SW480 (cell line): ENCODE measurements around the gene ADRA2B.
A peak's percentile ranks its signal among the peaks of the same experiment; 100 is the strongest.

ENCODE experiments used
- DNase-seq: peaks from one replicate; pipeline ENCODE4 v3.0.0-alpha.2; 2016; ENCODE audit warnings: low spot score

The ADRA2B gene

DNA sequence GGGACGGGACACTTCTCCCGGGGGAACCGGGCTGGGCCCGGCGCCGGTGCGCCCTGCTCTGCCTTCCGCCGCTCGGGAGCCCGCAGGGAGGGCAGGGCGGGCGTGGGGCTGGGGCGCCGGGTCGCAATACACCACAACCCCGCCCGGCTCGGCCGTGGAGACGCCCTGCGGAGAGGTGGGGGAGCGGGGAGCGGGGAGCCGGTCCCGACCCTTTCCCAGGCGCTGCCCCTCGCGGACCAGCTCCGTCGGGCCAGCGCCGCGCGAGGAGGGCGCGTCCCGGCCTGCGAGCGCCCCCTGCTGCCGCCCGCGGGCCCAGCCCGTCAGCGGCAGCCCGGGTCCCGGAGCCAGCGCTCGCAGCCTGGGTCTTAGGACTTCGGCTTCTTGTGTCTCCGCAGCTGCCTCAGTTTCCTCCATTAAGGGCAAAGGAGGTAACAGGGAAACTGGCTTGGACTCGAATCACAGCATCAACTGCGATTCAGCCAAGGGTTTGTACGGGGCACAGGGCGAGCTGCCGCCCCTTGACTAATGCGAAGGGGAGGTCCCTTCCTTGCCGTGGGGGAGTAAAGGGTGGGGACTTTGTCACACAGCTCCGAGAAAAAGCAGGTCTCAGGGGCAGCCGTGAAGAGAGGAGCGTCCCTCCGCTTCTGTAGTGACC, 635 bp upstream of the ADRA2B start:
- DNase-seq: peak; percentile 64

DNA sequence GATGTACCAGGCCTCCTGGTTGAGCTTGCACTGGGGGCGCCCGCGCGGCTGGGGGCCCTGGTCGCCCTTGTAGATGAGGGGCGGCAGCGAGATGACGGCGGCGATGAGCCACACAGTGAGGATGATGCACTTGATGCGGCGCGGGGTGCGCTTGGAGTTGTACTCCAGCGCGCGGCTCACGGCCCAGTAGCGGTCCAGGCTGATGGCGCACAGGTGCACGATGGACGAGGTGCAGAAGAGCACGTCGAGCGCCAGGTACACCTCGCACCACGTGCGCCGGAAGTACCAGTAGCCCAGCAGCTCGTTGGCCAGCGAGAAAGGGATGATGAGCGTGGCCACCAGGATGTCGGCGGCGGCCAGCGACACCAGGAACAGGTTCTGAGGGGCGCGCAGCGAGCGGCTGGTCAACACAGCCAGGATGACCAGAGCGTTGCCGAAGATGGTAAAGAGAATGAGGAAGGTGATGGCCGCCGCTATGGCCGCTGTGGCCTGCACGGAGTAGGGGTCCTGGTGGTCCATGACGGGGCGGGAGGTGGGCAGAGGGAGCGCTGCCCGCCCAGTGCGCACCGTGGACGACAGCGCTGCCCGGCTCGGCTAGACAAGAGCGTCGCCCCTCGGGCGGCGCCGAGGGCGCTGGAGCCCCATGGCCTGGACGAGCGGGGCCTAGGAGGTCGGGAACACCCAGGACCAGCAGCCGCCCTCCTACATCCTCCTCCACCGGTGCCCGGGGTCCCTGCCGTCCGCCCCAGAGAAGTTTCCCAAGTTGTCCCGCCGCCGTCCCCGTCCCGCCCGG, 544 bp downstream of the ADRA2B start:
- DNase-seq: no peak

DNA sequence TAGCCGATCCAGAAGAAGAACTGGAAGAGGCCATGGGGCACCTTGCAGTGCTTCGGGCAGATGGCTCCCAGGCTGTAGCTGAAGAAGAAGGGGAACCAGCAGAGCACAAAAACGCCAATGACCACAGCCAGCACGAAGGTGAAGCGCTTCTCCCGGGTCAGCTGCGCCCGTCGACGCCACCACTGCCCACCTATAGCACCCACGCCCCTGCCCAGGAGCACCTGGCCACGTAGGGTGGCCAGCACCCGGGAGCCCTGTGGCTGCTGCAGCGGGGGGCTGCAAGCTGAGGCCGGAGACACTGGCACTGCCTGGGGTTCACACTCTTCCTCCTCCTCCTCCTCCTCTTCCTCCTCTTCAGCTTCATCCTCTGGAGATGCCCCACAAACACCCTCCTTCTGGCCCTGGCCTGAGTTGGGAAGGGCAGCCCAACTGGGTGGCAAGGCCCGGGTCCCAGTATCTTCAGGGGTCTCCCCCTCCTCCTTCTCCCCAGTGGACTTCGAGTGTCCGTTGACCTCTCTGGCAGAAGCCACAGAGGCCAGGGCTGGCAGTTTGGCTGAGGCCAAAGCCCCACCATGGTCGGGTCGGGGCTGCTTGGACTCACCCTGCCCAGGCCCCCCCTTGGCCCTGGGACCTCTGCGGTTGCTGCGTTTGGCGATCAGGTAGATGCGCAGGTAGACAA, 1.3 kb downstream of the ADRA2B start:
- DNase-seq: no peak

DNA sequence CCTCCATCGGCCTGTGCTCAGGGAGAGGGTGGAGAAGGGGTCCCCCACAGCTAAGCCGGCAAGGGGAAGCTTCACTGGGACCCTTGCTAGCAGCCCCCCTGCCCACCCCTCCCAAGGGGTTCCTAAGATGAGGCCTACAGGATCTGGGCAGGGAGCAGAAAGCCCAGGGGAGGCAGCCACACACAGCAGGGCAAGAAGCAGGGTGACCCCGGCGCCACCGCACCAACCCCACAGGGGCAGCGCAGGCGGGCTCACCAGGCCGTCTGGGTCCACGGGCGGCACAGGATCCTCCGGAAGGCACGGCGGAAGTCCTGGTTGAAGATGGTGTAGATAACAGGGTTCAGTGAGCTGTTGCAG, 1.8 kb downstream of the ADRA2B start:
- no peak for DNase-seq

DNA sequence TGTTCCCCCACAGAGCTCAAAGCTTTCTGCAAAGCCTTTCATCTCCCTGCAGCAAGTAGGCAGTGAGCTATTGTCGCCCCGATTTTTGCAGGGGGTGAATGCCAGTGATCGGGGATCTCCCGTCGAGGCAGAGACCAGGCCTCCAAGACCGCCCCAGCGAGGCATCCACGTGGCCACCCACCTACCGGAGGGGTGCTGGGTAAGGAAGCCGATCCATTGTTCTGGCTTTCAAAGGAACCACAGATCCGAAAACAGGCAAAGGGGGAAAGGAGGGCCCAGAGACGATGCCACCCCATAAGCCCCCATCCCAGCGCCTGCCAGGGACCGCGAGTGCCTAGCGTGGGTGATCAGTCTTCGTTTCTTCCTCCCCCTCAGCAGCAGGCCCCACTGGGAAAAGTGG, 2.4 kb downstream of the ADRA2B start:
- DNase-seq: no peak

DNA sequence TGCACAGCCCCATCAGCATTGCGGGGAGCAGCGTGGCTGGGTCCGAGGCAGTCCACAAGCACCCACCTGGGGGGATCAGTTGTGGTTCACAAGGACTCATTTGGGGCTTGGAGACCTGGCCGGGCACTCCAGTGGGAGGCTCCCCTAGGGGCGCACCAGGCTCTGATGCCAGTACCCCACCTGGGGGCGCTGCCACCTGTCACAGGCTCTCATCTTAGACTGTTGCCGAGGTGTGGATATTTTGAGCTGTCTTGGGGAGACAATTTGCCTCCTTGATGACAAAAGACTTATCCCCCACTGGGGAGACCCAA, 3.0 kb downstream of the ADRA2B start:
- DNase-seq: no peak

DNA sequence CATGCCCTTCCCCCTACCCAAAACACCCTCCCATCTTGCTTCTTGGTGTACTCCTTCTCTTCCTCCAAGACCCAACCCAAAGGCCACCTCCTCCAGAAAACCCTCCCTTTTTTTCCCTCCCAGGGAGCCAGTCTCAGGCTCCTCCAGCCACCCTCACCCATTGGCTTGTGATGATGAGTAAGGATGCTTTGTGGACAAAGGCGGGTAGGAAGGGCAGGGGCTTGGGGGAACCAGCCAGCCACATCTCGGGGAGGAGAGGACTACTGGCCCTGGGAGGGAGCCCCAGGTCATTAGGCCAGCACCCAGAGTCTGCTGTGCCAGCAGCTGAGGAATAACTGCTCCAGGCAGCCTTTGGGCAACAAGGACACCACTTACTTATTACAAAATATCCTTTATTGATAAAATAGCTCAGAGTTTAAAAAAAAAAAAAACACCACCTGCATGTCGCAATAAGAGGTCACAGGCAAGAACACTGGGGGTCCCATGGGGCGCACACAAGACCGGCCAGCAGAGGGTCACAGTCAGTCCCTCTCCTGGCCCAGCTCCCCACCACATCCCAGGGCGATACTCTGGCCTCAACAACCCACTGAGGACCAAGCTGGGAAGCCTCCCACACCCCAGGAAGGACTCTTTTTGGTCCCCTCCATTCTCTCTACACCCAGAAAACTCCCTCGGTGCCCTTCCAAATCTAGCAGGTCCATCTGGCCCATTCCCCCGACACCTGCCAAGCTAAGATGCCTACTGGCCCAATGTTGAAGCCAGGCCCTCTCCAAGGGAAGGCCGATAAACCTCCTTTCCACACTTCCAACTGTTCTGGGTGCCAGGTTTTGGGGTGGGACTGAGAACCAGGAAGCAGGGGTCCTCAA, 3.6 kb downstream of the ADRA2B start:
- DNase-seq: no peak

DNA sequence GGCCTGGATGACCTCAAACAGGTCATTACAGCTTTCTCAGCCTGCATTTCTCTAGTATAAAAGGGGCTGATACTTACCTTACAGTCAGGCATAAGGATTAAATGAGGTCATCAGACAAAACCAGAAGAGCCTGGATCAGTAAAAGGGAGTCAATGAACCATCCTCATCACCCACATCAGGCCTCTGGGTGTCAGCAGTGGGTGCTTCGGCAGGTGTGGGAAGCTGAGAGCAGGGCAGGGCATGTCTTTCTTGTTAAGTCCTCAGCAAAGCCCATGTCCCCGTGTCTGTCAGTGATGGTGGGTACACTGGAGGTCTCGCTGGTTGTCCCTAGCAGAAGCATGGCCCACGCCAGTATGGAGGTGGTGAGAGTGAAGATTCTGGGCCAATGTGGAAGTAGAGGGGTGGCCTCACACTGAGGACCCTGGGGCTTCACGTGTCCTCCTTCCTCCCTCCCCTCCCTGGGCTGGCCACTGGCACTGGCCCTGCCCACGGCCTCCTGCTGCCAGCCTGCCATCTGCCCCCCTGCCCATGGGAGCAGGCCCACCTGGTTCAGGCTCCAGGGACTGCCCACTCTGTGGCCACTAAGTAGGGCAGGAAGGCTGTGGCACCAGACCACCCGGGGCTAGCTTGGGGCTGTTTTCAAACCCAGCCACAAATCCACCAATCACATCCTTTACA, 4.4 kb downstream of the ADRA2B start:
- peak; percentile 46 for DNase-seq

DNA sequence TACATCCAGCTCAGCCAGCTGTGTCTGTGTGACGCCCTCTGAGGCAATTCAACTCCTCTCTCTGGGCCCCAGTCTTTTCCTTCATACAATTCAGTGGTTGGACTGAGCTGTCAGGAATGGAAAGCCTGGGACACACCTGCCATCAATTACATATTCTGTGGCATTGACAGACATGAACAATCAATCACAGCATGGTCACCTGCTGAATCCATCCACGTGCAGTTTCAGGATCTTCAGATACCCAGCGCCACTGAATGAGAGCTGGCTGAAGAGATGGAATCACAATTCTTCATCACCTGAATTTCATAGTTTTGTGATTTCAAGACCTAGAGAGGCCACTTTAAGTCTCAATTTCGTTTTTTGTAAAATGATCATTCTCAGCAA, 5.1 kb downstream of the ADRA2B start:
- no peak for DNase-seq

DNA sequence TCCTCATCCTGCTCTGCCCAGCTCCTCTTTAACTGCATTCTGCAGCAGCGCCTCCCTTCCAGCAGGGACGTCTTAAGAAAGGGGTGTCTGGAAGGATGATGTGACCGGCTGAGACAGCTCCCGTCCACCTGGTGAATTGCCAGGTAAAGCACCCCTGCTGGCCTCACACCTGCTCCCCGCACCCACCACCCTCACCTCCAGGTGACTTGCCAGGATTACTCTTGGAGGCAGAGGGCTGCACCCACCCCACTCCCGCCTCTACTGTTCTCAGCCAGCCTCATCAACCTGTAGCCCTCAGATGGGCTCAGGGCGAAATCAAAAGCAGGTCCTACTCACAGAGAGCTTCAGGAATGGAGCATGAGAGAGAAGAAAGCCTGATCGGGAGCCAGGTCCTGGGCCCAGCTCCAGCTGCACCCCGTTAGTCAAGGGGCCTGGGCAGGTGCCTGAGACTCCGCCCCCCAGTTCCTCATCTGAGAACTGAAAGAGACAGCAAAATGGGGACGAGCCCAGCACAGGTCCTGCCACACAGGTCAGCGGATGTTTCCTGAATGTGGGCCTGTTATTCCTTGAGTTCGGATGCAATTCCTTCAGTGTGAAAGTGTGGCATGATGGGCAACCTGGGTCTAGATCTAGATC, 5.6 kb downstream of the ADRA2B start:
- no peak for DNase-seq

DNA sequence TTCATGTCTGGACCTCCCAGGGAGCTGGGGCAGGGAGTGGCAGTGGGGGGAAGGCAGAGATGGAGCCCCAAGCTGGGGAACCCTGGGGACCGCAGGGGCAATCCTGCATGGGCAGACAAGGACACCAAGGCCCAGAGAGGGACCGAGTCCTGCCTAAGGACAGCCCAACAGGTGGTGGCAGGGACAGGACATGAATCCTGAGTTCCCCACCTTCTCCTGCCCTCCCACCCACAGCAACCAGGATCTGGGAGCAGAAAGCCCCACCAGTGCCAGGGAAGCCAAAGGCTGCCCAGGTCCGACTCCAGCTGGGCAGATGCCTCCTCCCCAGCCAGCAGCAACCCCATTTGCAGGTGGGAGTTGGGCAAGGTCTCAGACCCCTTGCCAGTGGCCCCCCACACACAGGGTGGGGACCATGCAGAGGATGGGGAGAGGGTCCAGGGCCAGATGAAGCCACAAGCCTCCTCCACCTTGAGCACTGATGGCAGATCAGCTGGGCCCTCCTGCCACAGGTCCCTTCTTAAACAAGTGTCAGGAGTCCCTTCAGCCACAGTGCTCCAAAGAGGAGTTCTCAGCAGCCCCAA, 6.3 kb downstream of the ADRA2B start:
- DNase-seq: no peak

DNA sequence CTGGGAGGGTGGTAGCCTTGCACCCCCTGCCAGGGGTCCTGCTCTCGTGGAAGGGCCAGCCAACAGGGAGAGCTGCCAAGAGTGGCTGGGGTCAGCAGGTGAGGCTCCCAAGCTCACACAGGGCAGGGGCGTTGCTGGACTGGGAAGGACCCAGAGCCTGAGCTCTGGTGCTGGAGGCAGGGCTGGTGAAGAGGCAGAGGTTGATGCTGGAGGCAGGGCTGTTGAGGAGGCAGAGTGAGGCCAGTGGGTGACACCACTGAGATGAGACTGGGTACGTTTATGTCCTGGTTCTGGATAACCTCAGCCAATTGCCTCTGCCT, 7.0 kb downstream of the ADRA2B start:
- no peak for DNase-seq

DNA sequence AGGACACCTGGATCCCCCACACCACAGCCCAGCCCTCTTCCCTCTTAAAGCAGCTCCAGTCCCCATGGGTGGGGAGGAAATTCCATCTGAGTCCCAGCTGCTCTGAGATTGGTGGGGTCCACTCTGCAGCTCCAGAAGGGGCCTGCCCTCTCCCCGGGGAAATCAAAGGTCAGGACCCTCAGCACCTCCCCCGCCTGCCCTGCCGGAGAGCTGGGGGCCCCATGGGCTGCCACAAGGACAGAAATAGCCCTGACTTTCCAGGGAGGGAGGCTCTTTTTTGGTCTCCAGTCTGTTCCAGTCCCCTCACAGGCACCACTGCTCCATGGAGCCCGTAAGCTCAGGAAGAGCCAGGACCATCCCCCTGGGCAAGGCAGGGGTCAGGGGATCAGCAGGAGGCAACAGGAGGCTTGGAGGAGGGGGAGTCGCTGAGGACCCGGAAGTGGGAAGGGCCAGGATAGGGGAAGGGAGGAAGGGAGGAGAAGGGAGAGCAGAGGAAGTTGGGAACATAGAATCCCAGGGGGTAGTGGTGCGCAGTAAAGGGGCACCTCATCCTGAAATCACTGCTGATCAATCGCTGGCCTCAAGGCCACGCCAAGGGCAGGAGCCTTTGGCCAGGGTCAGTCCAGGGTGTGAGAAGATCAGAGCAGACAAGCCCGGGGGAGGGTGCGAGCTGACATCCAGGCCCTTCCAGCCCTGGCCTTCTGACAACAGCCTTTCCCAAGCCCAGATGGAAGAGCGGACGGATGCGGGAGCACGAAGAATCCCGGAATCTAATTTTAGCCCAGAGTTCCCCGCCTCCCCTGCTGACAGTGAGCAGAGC, 7.6 kb downstream of the ADRA2B start:
- DNase-seq: no peak

DNA sequence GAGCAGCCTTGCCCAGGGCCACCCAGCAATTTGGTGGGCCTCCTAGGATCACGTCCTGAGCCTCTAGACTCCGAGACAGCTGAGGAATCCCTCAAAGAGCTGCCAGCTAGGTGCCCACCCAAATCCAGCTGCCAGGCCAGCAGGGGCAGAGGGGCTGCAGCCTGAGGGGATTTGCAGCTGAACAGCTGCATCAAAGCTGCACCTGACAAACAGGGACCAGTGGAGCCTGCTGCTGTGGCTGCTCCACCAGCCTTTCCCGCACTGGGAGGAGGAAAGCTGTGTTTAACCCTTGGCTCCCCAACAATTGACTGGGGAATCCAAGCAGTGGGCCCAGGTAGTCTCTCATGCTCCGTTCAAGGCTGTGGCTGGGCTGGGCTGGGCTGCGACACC, 8.2 kb downstream of the ADRA2B start:
- DNase-seq: no peak

DNA sequence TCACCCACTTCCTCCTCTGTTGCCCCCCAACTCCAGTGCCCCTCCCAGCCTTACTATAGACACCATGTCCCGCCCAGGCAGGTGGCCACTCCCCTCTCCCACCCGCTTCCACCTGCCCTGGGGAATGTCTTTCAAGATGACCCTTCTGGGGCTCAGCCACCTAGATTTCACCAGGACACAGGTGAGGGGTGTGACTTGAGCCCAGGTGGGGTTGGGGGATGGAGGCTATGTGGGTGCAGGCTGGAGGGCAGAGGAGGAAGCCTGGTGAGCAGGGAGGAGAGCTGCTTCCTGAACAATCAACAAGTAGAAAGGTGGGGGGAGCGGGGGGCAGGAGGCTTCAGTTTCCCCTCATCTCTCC, 8.7 kb downstream of the ADRA2B start:
- no peak for DNase-seq

DNA sequence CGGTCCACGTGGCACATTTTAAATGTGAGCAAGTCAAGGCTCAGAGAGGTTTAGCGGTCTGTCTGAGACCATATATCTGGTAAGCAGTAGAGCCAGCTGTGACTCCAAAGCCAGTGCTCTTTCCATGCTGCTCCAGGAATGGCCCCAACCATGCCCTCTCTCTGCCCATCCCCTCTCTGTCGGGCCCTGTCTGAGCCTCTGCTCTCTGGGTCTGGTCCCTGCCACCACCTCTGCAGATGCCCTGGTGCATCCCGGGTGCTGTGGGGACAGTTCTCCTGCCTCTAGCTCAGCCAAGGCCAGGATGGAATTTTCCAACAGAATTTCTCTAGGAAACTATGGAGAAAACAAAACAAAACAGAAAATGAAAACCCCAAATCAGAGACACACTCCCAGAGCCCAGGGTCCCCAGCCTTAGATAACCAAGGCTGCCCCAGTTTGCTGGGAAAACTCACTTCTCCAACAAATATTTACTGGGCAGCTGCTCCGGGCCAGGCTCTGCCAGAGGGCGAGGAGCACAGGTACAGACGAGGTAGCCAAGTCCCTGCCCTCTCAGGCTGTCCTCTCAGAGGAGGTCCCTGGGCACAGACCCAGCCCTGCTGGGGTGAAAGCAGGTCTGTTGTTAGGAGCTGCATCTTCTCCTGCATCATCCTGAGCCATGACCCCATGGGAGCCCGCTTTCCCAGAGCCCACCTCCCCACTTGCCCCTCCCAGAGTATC, 9.2 kb downstream of the ADRA2B start:
- DNase-seq: no peak

DNA sequence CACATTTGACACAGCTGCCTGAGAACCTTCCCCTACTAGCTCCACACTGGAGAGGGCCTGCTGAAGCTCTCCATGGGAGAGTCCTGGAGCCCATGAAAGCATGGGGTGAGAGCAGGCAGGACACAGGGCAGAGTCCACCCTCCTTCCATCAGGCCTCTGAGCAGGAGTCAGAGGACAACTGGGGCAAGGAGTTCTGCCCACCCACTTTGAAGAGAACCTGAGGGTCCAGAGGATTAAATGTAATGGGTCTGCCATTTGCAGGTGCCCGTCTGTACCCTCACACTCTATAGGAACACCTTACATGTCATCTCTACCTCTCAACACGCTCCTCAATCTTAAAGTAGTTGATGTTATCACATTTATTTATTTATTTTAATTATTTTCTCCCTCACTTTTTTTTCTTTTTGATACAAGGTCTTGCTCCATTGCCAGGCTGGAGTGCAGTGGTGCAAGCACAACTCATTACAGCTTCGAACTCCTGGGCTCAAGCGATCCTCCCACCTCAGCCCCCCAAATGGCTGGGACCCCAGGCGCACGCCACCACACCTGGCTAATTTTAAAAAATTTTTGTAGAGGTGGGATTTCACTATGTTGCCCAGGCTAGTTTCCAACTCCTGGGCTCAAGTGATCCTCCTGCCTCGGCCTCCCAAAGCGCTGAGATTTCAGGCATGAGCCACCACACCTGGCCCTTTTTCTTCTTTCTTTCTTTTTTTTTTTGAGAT, 10.2 kb downstream of the ADRA2B start:
- DNase-seq: no peak

DNA sequence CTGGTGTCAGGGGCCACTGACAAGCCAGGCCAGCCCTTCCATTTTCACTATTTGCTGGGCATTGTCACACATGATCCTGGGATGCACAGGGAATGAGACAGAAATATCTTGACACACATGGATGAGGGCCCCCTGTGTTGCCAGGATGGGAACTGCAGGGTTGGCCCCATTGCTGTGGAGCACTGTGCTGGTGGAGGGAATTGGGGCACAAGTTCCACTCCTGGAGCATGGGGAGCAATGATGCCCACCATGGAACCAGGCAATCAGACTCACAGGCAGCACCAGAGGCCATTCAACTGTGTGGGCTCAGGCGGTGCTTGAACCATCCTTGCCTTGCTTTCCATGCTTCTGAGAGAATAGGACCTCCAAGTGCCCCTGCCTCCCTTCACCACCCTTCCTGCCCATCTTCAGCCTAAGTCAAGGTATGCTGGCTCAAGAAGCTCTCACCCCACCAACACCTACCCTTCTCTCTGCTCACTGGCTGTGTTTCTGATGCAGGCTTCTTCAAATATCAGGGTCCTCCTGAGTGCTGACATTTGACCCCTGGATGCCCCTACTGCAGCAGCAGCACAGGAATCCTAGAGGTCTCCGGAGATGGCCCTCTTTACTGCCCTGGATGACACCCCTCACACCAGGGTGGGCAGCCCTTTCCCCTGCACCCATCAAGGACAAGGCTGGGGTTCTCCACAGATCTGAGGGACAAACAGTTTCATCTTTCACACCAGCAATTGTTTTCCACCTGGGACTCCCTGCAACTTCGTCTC, 11.0 kb downstream of the ADRA2B start:
- no peak for DNase-seq

DNA sequence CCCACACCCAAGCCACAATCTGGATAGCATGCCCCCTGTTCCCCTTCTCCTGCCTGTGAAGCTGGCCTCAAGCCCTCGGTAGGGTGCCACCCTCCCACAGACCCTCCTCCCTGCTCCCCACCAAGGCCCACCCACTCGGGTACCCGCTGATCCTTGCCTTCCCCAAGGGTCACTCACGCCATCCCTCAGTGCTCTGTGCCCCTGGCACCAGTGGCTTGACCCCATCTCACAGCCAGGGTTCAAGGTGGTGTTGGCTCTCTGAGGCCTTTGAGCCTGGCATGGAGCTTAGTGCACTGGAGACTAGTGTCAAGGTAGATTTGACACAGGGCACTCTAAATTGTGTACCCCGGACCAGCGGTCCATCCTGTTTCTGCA, 11.9 kb downstream of the ADRA2B start:
- DNase-seq: no peak
